H1 (cell line): ENCODE measurements around the gene FUNDC2. TPM values are rescaled to one million over a fixed set of nuclear protein-coding genes. Genes with fewer than 3 reads are reported as not detected.

Experiments
- CTCF ChIA-PET: fragments of 300-600 bp; sonication (Branson Sonifier 250); formaldehyde crosslinking; loops from one replicate; lab custom pipeline; 2021; ENCODE audit not compliant: partially characterized antibody; lab: Charles Lee
- POLR2A ChIA-PET: fragments of 300-600 bp; sonication (Branson Sonifier 250); formaldehyde crosslinking; loops from one replicate; lab custom pipeline; 2021; ENCODE audit warnings: inconsistent platforms; ENCODE audit not compliant: partially characterized antibody; lab: Charles Lee
- DNase-seq, 2 experiments: peaks; one replicate each; pipeline versions ENCODE4 v3.0.0 to v3.0.0-alpha.2; 2010 to 2022; ENCODE audit warnings: low spot score in 2 of 2, low read depth in 1 of 2, mixed read lengths in 1 of 2
- FAIRE-seq: peaks from 2 replicates; lab custom pipeline; 2011; peaks lifted over from hg19 to GRCh38; lab: Jason Lieb, UNC
- H2AFZ ChIP-seq: 2 replicates; pipeline ENCODE4 v1.8.1; 2012; ENCODE audit warnings: low read length, inconsistent platforms
- H2AK5ac ChIP-seq: 2 replicates; pipeline ENCODE4 v1.6.1; 2013; ENCODE audit warnings: low read depth, low read length
- H2BK120ac ChIP-seq: replicated peaks from 2 replicates; pipeline ENCODE3; 2013; ENCODE audit warnings: low read depth, low read length, inconsistent platforms
- H2BK12ac ChIP-seq: 2 replicates; pipeline ENCODE4 v1.6.1; 2013; ENCODE audit warnings: low read depth, low read length
- H2BK15ac ChIP-seq: 2 replicates; pipeline ENCODE4 v1.6.1; 2013; ENCODE audit warnings: low read length
- H2BK20ac ChIP-seq: 2 replicates; pipeline ENCODE4 v1.6.1; 2013; ENCODE audit warnings: low read length
- H2BK5ac ChIP-seq: 2 replicates; pipeline ENCODE4 v1.6.1; 2013; ENCODE audit warnings: low read depth, low read length
- H3K14ac ChIP-seq: 2 replicates; pipeline ENCODE4 v1.6.1; 2013; ENCODE audit warnings: inconsistent platforms; ENCODE audit not compliant: insufficient read length
- H3K18ac ChIP-seq: 2 replicates; pipeline ENCODE4 v1.6.1; 2013; ENCODE audit warnings: low read length; ENCODE audit errors: extremely low read depth
- H3K23ac ChIP-seq: 2 replicates; pipeline ENCODE4 v1.6.1; 2013; ENCODE audit warnings: inconsistent platforms; ENCODE audit not compliant: insufficient read length
- H3K23me2 ChIP-seq: 2 replicates; pipeline ENCODE4 v1.6.1; 2013; ENCODE audit warnings: low read depth, low read length
- H3K27ac ChIP-seq: 2 replicates; pipeline ENCODE4 v1.6.1; 2011; ENCODE audit warnings: low read depth, low read length, inconsistent platforms
- H3K27me3 ChIP-seq, 4 experiments: replicated peaks in 1 of 4; 1 replicate in 1 of 4; 2 replicates in 3 of 4; pipeline versions ENCODE4 v1.6.1 to v1.8.1; 2011 to 2013; ENCODE audit warnings: low read length in 3 of 4, mild to moderate bottlenecking in 3 of 4, inconsistent platforms in 2 of 4, mixed read lengths in 2 of 4, moderate library complexity in 1 of 4; ENCODE audit not compliant: control insufficient read depth in 3 of 4, insufficient read depth in 3 of 4; ENCODE audit errors: extremely low read depth in 1 of 4
- H3K36me3 ChIP-seq, 4 experiments: 2 replicates each; pipeline versions ENCODE4 v1.6.1 to v1.8.1; 2011 to 2013; ENCODE audit warnings: mild to moderate bottlenecking in 4 of 4, low read length in 3 of 4, moderate library complexity in 2 of 4, control low read depth in 1 of 4, inconsistent platforms in 1 of 4; ENCODE audit not compliant: insufficient read depth in 4 of 4, control insufficient read depth in 2 of 4
- H3K4ac ChIP-seq: replicated peaks from 2 replicates; pipeline ENCODE3; 2013; ENCODE audit warnings: low read length, low read depth, mixed read lengths, inconsistent platforms; ENCODE audit not compliant: insufficient read length
- H3K4me1 ChIP-seq, 4 experiments: replicated peaks in 1 of 4; 1 replicate in 1 of 4; 2 replicates in 3 of 4; pipeline versions ENCODE4 v1.6.1 to v1.8.1; 2011 to 2013; ENCODE audit warnings: low read length in 3 of 4, inconsistent platforms in 2 of 4, mixed read lengths in 1 of 4; ENCODE audit not compliant: insufficient read depth in 4 of 4, control insufficient read depth in 3 of 4
- H3K4me2 ChIP-seq, 2 experiments: 2 replicates each; pipeline versions ENCODE4 v1.6.1 to v1.8.1; 2011 to 2013; ENCODE audit warnings: low read depth in 2 of 2, low read length in 2 of 2, control low read depth in 1 of 2, inconsistent platforms in 1 of 2, mild to moderate bottlenecking in 1 of 2; ENCODE audit not compliant: insufficient read depth in 1 of 2
- H3K4me3 ChIP-seq, 4 experiments: fragments of 200-600, 300-600 bp in 1 of 4; sonication (generic), shearing (Covaris generic), sonication (Bioruptor Twin) in 1 of 4; 2 replicates each; pipeline versions ENCODE4 v1.5.1 to v1.8.1; 2011 to 2016; ENCODE audit warnings: low read length in 4 of 4, low read depth in 3 of 4, control low read depth in 2 of 4, inconsistent platforms in 2 of 4, mild to moderate bottlenecking in 2 of 4, mixed read lengths in 1 of 4, moderate library complexity in 1 of 4; ENCODE audit not compliant: insufficient read depth in 2 of 4; ENCODE audit errors: extremely low read depth in 1 of 4
- H3K56ac ChIP-seq: replicated peaks from 2 replicates; pipeline ENCODE3; 2013; ENCODE audit warnings: low read depth, mild to moderate bottlenecking, mixed read lengths, low read length, inconsistent platforms; ENCODE audit not compliant: insufficient read length
- H3K79me1 ChIP-seq: 2 replicates; pipeline ENCODE4 v1.6.1; 2013; ENCODE audit warnings: low read depth, low read length, control low read depth
- H3K79me2 ChIP-seq, 2 experiments: 2 replicates each; pipeline versions ENCODE4 v1.6.1 to v1.8.1; 2012 to 2013; ENCODE audit warnings: low read length in 2 of 2, mild to moderate bottlenecking in 2 of 2, inconsistent platforms in 1 of 2; ENCODE audit not compliant: insufficient read depth in 2 of 2, control insufficient read depth in 1 of 2
- H3K9ac ChIP-seq, 4 experiments: replicated peaks in 1 of 4; 1 replicate in 1 of 4; 2 replicates in 3 of 4; pipeline versions ENCODE4 v1.6.1 to v1.8.1; 2011 to 2013; ENCODE audit warnings: low read depth in 3 of 4, low read length in 3 of 4, control low read depth in 2 of 4, mild to moderate bottlenecking in 2 of 4, moderate library complexity in 2 of 4, inconsistent platforms in 1 of 4; ENCODE audit errors: extremely low read depth in 1 of 4
- H3K9me3 ChIP-seq, 2 experiments: 2 replicates each; pipeline versions ENCODE4 v1.6.1 to v1.8.1; 2012 to 2013; ENCODE audit warnings: mild to moderate bottlenecking in 2 of 2, moderate library complexity in 2 of 2, control low read depth in 1 of 2, inconsistent platforms in 1 of 2, low read depth in 1 of 2, low read length in 1 of 2, mixed read lengths in 1 of 2; ENCODE audit not compliant: insufficient read depth in 2 of 2
- H4K20me1 ChIP-seq, 2 experiments: replicated peaks in 1 of 2; 2 replicates each; pipeline versions ENCODE3 to v1.8.1; 2011 to 2013; ENCODE audit warnings: inconsistent platforms in 2 of 2, low read length in 2 of 2, mild to moderate bottlenecking in 1 of 2; ENCODE audit not compliant: insufficient read depth in 2 of 2, control insufficient read depth in 1 of 2
- H4K5ac ChIP-seq: 2 replicates; pipeline ENCODE4 v1.6.1; 2013; ENCODE audit warnings: low read length, low read depth, mixed read lengths, inconsistent platforms; ENCODE audit not compliant: insufficient read length
- H4K8ac ChIP-seq: 2 replicates; pipeline ENCODE4 v1.8.0; 2013; ENCODE audit warnings: mild to moderate bottlenecking, moderate library complexity, low read length, inconsistent platforms; ENCODE audit not compliant: insufficient read depth; ENCODE audit errors: extremely low read depth
- H4K91ac ChIP-seq: replicated peaks from 2 replicates; pipeline ENCODE3; 2013; ENCODE audit warnings: low read length, mixed read lengths, inconsistent platforms; ENCODE audit not compliant: insufficient read length
- CHD2 ChIP-seq: IDR thresholded peaks from 2 replicates; pipeline ENCODE4 v1.6.1; 2012; ENCODE audit warnings: low read length, improper control_type of control experiment
- HDAC2 ChIP-seq, 2 experiments: fragments of 300-600 bp in 1 of 2; sonication (generic) in 1 of 2; IDR thresholded peaks; 2 replicates each; pipeline ENCODE4 v1.6.1; 2011 to 2012; ENCODE audit warnings: low read depth in 2 of 2, low read length in 2 of 2, mild to moderate bottlenecking in 2 of 2, moderate library complexity in 2 of 2, borderline replicate concordance in 1 of 2, inconsistent platforms in 1 of 2
- JUND ChIP-seq: IDR thresholded peaks from 2 replicates; pipeline ENCODE4 v1.6.1; 2011; ENCODE audit warnings: mild to moderate bottlenecking, improper control_type of control experiment, low read length
- NRF1 ChIP-seq: IDR thresholded peaks from 2 replicates; pipeline ENCODE4 v1.6.1; 2011; ENCODE audit warnings: mild to moderate bottlenecking, low read depth, low read length, improper control_type of control experiment
- RFX5 ChIP-seq: IDR thresholded peaks from 2 replicates; pipeline ENCODE4 v1.6.1; 2011; ENCODE audit warnings: low read depth, low read length, improper control_type of control experiment, borderline replicate concordance
- SP4 ChIP-seq: IDR thresholded peaks from 2 replicates; pipeline ENCODE4 v1.6.1; 2012; ENCODE audit warnings: low read length, inconsistent platforms
- TCF12 ChIP-seq: IDR thresholded peaks from 2 replicates; pipeline ENCODE4 v1.6.1; 2011; ENCODE audit warnings: low read depth, mild to moderate bottlenecking, low read length
- USF2 ChIP-seq: IDR thresholded peaks from 2 replicates; pipeline ENCODE4 v1.6.1; 2011; ENCODE audit warnings: low read length, improper control_type of control experiment
- YY1 ChIP-seq: IDR thresholded peaks from 2 replicates; pipeline ENCODE4 v1.6.1; 2011; ENCODE audit warnings: low read depth, mild to moderate bottlenecking, low read length
- ZNF274 ChIP-seq: IDR thresholded peaks from 2 replicates; pipeline ENCODE4 v1.7.0; 2012; ENCODE audit warnings: low read length, borderline replicate concordance; ENCODE audit errors: extremely low read depth
- WGBS, 2 experiments: shearing (Covaris generic) in 1 of 2; methylation state at CpG; one replicate each; pipeline versions ENCODE4 v1.1.6 to v1.1.7; 2013 to 2015; ENCODE audit warnings: low lambda C conversion rate in 2 of 2, mixed read lengths in 2 of 2, inconsistent platforms in 1 of 2, low coverage in 1 of 2, missing lambda C conversion rate in 1 of 2; ENCODE audit not compliant: insufficient replicate concordance in 2 of 2, insufficient coverage in 1 of 2, insufficient read length in 1 of 2; ENCODE audit errors: extremely low coverage in 1 of 2, missing lambda C conversion rate in 1 of 2; 5-methylcytosine and 5-hydroxymethylcytosine counted together
- polyA plus RNA-seq, 7 experiments: library from polyadenylated mRNA; depleted of rRNA in 3 of 7; stranded (reverse) in 5 of 7; unstranded in 2 of 7; fragments of >200 nt in 5 of 7; fragments of 200-250 nt in 2 of 7; gene quantifications; 1 replicate in 5 of 7; 2 replicates in 1 of 7; 4 replicates in 1 of 7; pipeline versions ENCODE4 v1.2.1 to v1.2.3, GENCODE V29; 2011 to 2013; ENCODE audit warnings: missing spikeins in 2 of 7, mixed read lengths in 2 of 7
- total RNA-seq: library from RNA; stranded (reverse); fragmentation: NEBNext Ultra II Directional; extraction: Animal tissue kit (Norgen Biotek cat#: 25700); gene quantifications from 2 replicates; pipeline ENCODE4 v1.2.1, GENCODE V29; 2021

FUNDC2 gene
- total and polyA plus RNA-seq, 2 of the 8 experiments (the other 6 are each of a cell fraction or from before 2014, with no cell fraction given), result 67.7 to 93.7 TPM

GRCh38 chrX:155069414-155069813 is 42.8 kb downstream of the FUNDC2 start:
- peaks cover 0 to 20% of the 10 kb centered on the region in 2 experiments; a peak in 2 of 4 replicates for H3K79me2 ChIP-seq

More at GRCh38 chrX:155069414-155069813, 42.8 kb downstream of the FUNDC2 start:
- Histone ChIP-seq H3K23me2 (0 out of 2 replicates have a peak, but pooled peaks cover 2% of the 10 kb centered on the region), H4K8ac (no peak overlapping the region), H3K4me2 (peak overlapping the region; percentile 84 to 91; a peak in 3 of 4 replicates), H3K18ac (no peak overlapping the region), H2BK15ac (no peak overlapping the region), H3K14ac (no peak overlapping the region), H3K9me3 (no peaks in the 10 kb centered on the region), H2AFZ (no peak overlapping the region), H3K27me3 (no peaks in the 10 kb centered on the region), H2BK120ac (no peak overlapping the region), H3K56ac (no peak overlapping the region), H2BK5ac (no peak overlapping the region), H3K79me1 (no peaks in the 10 kb centered on the region), H3K27ac (no peak overlapping the region), H3K4me1 (no peaks in the 10 kb centered on the region), H3K23ac (no peak overlapping the region), H3K36me3 (peaks cover 0 to 5% (median 1%) of the 10 kb centered on the region in 4 experiments; a peak in 3 of 8 replicates), H2BK12ac (no peak overlapping the region), H3K4ac (no peak overlapping the region), H2AK5ac (no peak overlapping the region), H4K91ac (no peak overlapping the region), H3K9ac (no peak overlapping the region), H4K5ac (no peak overlapping the region), H2BK20ac (no peak overlapping the region), H4K20me1 (no peaks in the 10 kb centered on the region), H3K4me3 (peak overlapping the region in 2 of 4 experiments; percentile 67 to 95; a peak in 4 of 8 replicates)
- ChIA-PET POLR2A (no interaction called here), CTCF (no interaction called here)
- FAIRE-seq (no peak), DNase-seq (no peak)
- WGBS, 2 experiments, result 77% methylated on average over 1 of the region's 1 CpG; no CpG with 5 or more reads in 1 of the 2 experiments
- TF ChIP-seq JUND (no peak), USF2 (no peak), CHD2 (no peak), YY1 (no peak), SP4 (no peak), ZNF274 (no peak), TCF12 (no peak), HDAC2 (IDR thresholded peaks at IDR 0.05; ENCODE audit: borderline replicate concordance in 1 of 2, low read depth in 2 of 2, low read length in 2 of 2) (no peak), RFX5 (no peak), NRF1 (no peak)
